ENCODE data around the gene FOSL1. TPM values are rescaled to one million over a fixed set of nuclear protein-coding genes. Genes with fewer than 3 reads are reported as not detected.
"Not testable (repeated sequence)": the region's sequence is repeated elsewhere in the genome, so short reads cannot be mapped to it uniquely, and the experiment has no call there.

The FOSL1 gene
- total RNA-seq, 2 experiments from 2014 or later = 0.88 TPM; not detected in 1

DNA sequence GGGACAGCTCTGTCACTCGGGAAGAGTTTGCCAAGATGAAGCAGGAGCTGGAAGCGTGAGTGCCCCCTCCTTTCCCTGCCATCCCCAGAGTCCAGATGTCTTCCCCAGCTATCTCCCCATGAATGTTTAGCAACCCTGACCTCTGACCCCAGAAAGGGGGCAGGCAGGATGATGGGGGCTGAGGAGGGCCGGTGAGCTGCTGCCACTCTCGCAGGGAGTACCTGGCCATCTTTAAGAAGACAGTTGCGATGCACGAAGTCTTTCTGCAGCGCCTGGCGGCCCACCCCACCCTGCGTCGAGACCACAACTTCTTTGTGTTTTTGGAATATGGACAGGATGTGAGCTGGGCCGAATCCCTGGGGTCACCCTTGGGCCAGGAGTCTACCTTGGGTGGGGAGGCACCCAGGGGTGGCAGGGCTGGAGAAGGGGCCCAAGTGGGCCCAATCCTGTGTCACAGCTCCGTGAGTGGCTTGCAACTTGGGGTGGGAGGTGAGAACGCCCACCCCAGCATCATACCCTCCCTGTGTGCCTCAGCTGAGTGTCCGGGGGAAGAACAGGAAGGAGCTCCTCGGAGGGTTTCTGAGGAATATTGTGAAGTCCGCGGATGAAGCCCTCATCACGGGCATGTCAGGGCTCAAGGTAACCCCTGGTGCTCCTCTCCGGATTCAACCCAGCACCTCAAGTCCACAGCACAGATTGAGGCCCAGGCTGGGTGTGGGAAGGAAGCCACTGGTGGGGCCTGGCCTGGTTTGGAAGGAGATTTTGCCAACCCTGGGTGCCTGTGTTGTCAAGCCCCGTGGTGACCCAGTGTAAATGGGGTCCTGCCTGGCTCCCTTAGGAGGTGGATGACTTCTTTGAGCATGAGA, 49.7 kb downstream of the FOSL1 start:
- ChIA-PET CTCF (ENCODE audit: unreplicated experiment) (no interaction called here), POLR2A (no interaction called here)
- DNase-seq (ENCODE audit: low spot score) = no peak
- Histone ChIP-seq H3K9me2 (ENCODE audit: insufficient read depth, low read length) (no peaks in the 10 kb centered on the region), H3K9me3 (ENCODE audit: low read length) (peaks cover 7% of the 10 kb centered on the region; the same call in 1 of the 2 replicates), H3K4me1 (ENCODE audit: insufficient read depth, low read length, poor library complexity, severe bottlenecking) (no peaks in the 10 kb centered on the region), H3K4me2 (ENCODE audit: low read length) (no peak overlapping the region), H3K27ac (ENCODE audit: low read depth, low read length, poor library complexity, severe bottlenecking) (no peak overlapping the region), H3K4me3 (ENCODE audit: low read depth, low read length, poor library complexity, severe bottlenecking) (no peak overlapping the region), H4K20me1 (ENCODE audit: insufficient read depth, low read length) (peaks cover 2% of the 10 kb centered on the region), H2AFZ (ENCODE audit: low read length) (no peak overlapping the region), H3K79me2 (ENCODE audit: insufficient read depth, low read depth, low read length) (peaks cover 14% of the 10 kb centered on the region; the same call in 1 of the 2 replicates), H3K36me3 (ENCODE audit: insufficient read depth, low read length) (peaks cover 48% of the 10 kb centered on the region)
- TF ChIP-seq EZH2phosphoT487 (IDR thresholded peaks at IDR 0.05; ENCODE audit: borderline replicate concordance, low read depth, low read length) = no peak
- TF ChIP-seq, protein P1, sequence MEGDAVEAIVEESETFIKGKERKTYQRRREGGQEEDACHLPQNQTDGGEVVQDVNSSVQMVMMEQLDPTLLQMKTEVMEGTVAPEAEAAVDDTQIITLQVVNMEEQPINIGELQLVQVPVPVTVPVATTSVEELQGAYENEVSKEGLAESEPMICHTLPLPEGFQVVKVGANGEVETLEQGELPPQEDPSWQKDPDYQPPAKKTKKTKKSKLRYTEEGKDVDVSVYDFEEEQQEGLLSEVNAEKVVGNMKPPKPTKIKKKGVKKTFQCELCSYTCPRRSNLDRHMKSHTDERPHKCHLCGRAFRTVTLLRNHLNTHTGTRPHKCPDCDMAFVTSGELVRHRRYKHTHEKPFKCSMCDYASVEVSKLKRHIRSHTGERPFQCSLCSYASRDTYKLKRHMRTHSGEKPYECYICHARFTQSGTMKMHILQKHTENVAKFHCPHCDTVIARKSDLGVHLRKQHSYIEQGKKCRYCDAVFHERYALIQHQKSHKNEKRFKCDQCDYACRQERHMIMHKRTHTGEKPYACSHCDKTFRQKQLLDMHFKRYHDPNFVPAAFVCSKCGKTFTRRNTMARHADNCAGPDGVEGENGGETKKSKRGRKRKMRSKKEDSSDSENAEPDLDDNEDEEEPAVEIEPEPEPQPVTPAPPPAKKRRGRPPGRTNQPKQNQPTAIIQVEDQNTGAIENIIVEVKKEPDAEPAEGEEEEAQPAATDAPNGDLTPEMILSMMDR (conservative IDR thresholded peaks at IDR 0.05; ENCODE audit: low read length) = no peak
- BruUV-seq (replicated peaks) = no TSS peak
- intact Hi-C loops (cut with micrococcal nuclease; ENCODE audit: unreplicated experiment) = no loop called here

DNA sequence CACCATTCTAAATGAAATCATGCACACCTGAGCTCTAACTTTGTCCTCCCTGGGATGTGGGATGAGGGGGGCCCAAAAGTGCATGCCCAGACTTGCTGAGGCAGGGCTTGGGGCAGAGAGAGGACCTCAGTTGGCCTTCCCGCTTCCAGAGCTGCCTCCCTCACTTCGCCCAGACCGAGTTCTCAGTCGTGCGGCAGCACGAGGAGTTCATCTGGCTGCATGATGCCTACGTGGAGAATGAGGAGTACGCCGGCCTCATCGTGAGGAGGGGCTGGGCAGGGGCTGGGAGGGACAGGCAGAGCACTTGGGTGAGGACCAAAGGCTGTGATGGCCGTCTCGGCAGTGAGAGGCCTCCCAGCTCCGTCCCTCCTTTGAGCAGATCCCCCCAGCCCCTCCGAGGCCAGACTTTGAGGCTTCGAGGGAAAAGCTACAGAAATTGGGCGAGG, 50.4 kb downstream of the FOSL1 start:
- intact Hi-C loops (cut with micrococcal nuclease; ENCODE audit: unreplicated experiment) = no loop called here
- no peak for DNase-seq (ENCODE audit: low spot score)
- CTCF ChIA-PET (ENCODE audit: unreplicated experiment) = no interaction called here
- Histone ChIP-seq H3K9me3 (ENCODE audit: low read length) (peaks cover 7% of the 10 kb centered on the region; the same call in 1 of the 2 replicates), H3K4me3 (ENCODE audit: low read depth, low read length, poor library complexity, severe bottlenecking) (no peak overlapping the region), H3K27ac (ENCODE audit: low read depth, low read length, poor library complexity, severe bottlenecking) (no peak overlapping the region), H3K9me2 (ENCODE audit: insufficient read depth, low read length) (no peaks in the 10 kb centered on the region), H3K4me1 (ENCODE audit: insufficient read depth, low read length, poor library complexity, severe bottlenecking) (no peaks in the 10 kb centered on the region), H3K4me2 (ENCODE audit: low read length) (no peak overlapping the region), H3K79me2 (ENCODE audit: insufficient read depth, low read depth, low read length) (peaks cover 7% of the 10 kb centered on the region; the same call in 1 of the 2 replicates), H2AFZ (ENCODE audit: low read length) (no peak overlapping the region), H3K36me3 (ENCODE audit: insufficient read depth, low read length) (peaks cover 41% of the 10 kb centered on the region), H4K20me1 (ENCODE audit: insufficient read depth, low read length) (no peaks in the 10 kb centered on the region)
- no TSS peak for BruUV-seq (replicated peaks)
- TF ChIP-seq, protein P1 (conservative IDR thresholded peaks at IDR 0.05; ENCODE audit: low read length) = no peak
- TF ChIP-seq EZH2phosphoT487 (IDR thresholded peaks at IDR 0.05; ENCODE audit: borderline replicate concordance, low read depth, low read length) = no peak
- POLR2A ChIA-PET = no interaction called here

DNA sequence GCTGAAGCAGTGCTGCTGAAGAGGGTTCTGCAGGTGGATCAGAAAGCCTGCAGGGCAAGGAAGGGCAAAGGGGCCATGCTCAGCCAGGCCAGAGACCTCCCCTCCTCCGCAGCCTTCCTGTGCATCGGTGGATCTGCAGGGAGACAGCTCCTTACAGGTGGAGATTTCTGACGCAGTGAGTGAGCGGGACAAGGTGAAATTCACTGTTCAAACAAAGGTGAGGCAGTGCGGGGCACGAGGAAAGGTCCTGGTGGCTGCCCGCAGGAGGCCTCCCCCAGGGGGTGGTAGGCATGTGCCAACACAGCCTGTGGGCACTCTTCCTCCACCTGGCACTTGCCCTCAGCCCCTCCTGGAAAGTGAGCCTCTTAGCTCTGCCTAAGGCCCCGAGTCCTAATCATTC, 50.8 kb downstream of the FOSL1 start:
- H3K36me3 ChIP-seq (ENCODE audit: insufficient read depth, low read length) = peaks cover 37% of the 10 kb centered on the region
- no peaks in the 10 kb centered on the region for H3K9me2 ChIP-seq (ENCODE audit: insufficient read depth, low read length)
- POLR2A ChIA-PET = no interaction called here
- H3K79me2 ChIP-seq (ENCODE audit: insufficient read depth, low read depth, low read length) = peaks cover 3% of the 10 kb centered on the region; the same call in 1 of the 2 replicates
- no peak for DNase-seq (ENCODE audit: low spot score)
- intact Hi-C loops (cut with micrococcal nuclease; ENCODE audit: unreplicated experiment) = no loop called here
- no peak overlapping the region for H3K4me2 ChIP-seq (ENCODE audit: low read length)
- TF ChIP-seq, protein P1 (conservative IDR thresholded peaks at IDR 0.05; ENCODE audit: low read length) = no peak
- TF ChIP-seq EZH2phosphoT487 (IDR thresholded peaks at IDR 0.05; ENCODE audit: borderline replicate concordance, low read depth, low read length) = no peak
- H3K4me3 ChIP-seq (ENCODE audit: low read depth, low read length, poor library complexity, severe bottlenecking) = no peak overlapping the region
- no peaks in the 10 kb centered on the region for H3K4me1 ChIP-seq (ENCODE audit: insufficient read depth, low read length, poor library complexity, severe bottlenecking)
- no peak overlapping the region for H2AFZ ChIP-seq (ENCODE audit: low read length)
- no peak overlapping the region for H3K27ac ChIP-seq (ENCODE audit: low read depth, low read length, poor library complexity, severe bottlenecking)
- peaks cover 7% of the 10 kb centered on the region; the same call in 1 of the 2 replicates for H3K9me3 ChIP-seq (ENCODE audit: low read length)
- BruUV-seq (replicated peaks) = no TSS peak
- no peaks in the 10 kb centered on the region for H4K20me1 ChIP-seq (ENCODE audit: insufficient read depth, low read length)
- CTCF ChIA-PET (ENCODE audit: unreplicated experiment) = interaction anchor here (0.5 kb wide), 1 partner anchor 39 kb away, joined by 8 read pairs; the partner anchor contains the start of gene FIBP

DNA sequence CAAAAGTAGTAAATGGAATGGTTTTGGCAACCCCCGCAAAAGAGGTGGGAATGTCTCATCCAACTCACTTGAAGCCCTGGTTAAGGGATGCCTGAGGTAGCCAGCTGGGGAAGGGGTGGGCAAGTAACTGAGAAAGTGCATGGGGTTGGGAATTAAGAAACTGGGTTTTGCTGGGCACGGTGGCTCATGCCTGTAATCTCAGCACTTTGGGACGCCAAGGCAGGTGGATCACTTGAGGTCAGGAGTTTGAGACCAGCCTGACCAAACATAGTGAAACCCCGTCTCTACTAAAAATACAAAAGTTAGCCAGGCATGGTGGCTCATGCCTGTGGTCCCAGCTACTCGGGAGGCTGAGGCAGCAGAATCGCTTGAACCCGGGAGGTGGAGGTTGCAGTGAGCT, 51.5 kb downstream of the FOSL1 start:
- intact Hi-C loops (cut with micrococcal nuclease; ENCODE audit: unreplicated experiment); H3K27ac ChIP-seq (ENCODE audit: low read depth, low read length, poor library complexity, severe bottlenecking); H2AFZ ChIP-seq (ENCODE audit: low read length); H3K4me2 ChIP-seq (ENCODE audit: low read length); BruUV-seq (replicated peaks); H4K20me1 ChIP-seq (ENCODE audit: insufficient read depth, low read length); DNase-seq (ENCODE audit: low spot score); H3K4me1 ChIP-seq (ENCODE audit: insufficient read depth, low read length, poor library complexity, severe bottlenecking); H3K9me3 ChIP-seq (ENCODE audit: low read length); H3K4me3 ChIP-seq (ENCODE audit: low read depth, low read length, poor library complexity, severe bottlenecking); H3K79me2 ChIP-seq (ENCODE audit: insufficient read depth, low read depth, low read length); H3K9me2 ChIP-seq (ENCODE audit: insufficient read depth, low read length): not testable (repeated sequence)
- ChIA-PET CTCF (ENCODE audit: unreplicated experiment) (interaction anchor here (0.5 kb wide), 1 partner anchor 39 kb away, joined by 8 read pairs; the partner anchor contains the start of gene FIBP), POLR2A (interaction anchor here (0.6 to 1.0 kb wide), 3 partner anchors 10 to 727 kb away, joined by 3 to 4 read pairs (median 3); partner anchors contain the start of genes FAU and MRPL49)
- peaks cover 30% of the 10 kb centered on the region for H3K36me3 ChIP-seq (ENCODE audit: insufficient read depth, low read length)

Data from OCI-LY7 (cell line).